Brain microvascular endothelial cell (primary cell): Measurements from ENCODE around the gene ANKRD13A.
A peak's percentile ranks its signal among the peaks of the same experiment; 100 is the strongest.

Experiments used
- DNase-seq: peaks from one replicate; pipeline ENCODE4 v3.0.0-alpha.2; 2020
- H3K27ac ChIP-seq: fragments of 250-450 bp; sonication (Bioruptor Pico); 2 replicates; pipeline ENCODE4 v1.5.1; 2020; ENCODE audit warnings: mild to moderate bottlenecking, moderate library complexity
- H3K27me3 ChIP-seq: fragments of 250-450 bp; sonication (Bioruptor Pico); replicated peaks from 2 replicates; pipeline ENCODE4 v1.5.1; 2020; ENCODE audit warnings: mild to moderate bottlenecking
- H3K36me3 ChIP-seq: fragments of 250-450 bp; sonication (Bioruptor Pico); replicated peaks from 2 replicates; pipeline ENCODE4 v1.5.1; 2020; ENCODE audit warnings: mild to moderate bottlenecking
- H3K4me3 ChIP-seq: 2 replicates; pipeline ENCODE4 v1.5.1; 2011; ENCODE audit warnings: low read depth, mild to moderate bottlenecking, control low read depth, low read length, moderate library complexity
- CTCF ChIP-seq: IDR thresholded peaks from 2 replicates; pipeline ENCODE4 v1.5.1; 2011; ENCODE audit warnings: low read depth, mild to moderate bottlenecking, moderate library complexity, low read length, control low read depth, inconsistent platforms; ENCODE audit errors: missing control alignments
- in situ Hi-C: cut with HindIII; loops from 2 replicates; pipeline ENCODE4 v1.10.0; 2017; ENCODE audit warnings: low sequenced_read_pairs, low pct_ligation_motif_present

ANKRD13A gene

GRCh38 chr12:109999649-109999971, 380 bp downstream of the ANKRD13A start:
- no peaks in the 10 kb centered on the region for H3K27me3 ChIP-seq
- peak overlapping the region; percentile 99 for H3K27ac ChIP-seq
- no peak for TF ChIP-seq CTCF

GRCh38 chr12:109999983-110000505, 814 bp downstream of the ANKRD13A start:
- TF ChIP-seq CTCF, result no peak
- no peak overlapping the region for H3K27ac ChIP-seq
- H3K36me3 ChIP-seq, result peaks cover 5% of the 10 kb centered on the region
- no peak for DNase-seq
- in situ Hi-C loops, result no loop called here
- H3K27me3 ChIP-seq, result no peaks in the 10 kb centered on the region
- H3K4me3 ChIP-seq, result peak overlapping the region; percentile 74

More at GRCh38 chr12:109999649-109999971, 380 bp downstream of the ANKRD13A start:
- peaks cover 5% of the 10 kb centered on the region for H3K36me3 ChIP-seq
- H3K4me3 ChIP-seq, result peak overlapping the region; percentile 74
- no peak for DNase-seq
- in situ Hi-C loops, result no loop called here

GRCh38 chr12:110001596-110001995, 2.4 kb downstream of the ANKRD13A start:
- Histone ChIP-seq H3K36me3 (peaks cover 5% of the 10 kb centered on the region), H3K27ac (peak overlapping the region; percentile 44), H3K4me3 (no peak overlapping the region), H3K27me3 (no peaks in the 10 kb centered on the region)
- TF ChIP-seq CTCF, result no peak
- in situ Hi-C loops, result no loop called here
- peak; percentile 31 for DNase-seq

- no peak for DNase-seq
- H3K27me3 ChIP-seq, result no peaks in the 10 kb centered on the region
- H3K36me3 ChIP-seq, result peaks cover 5% of the 10 kb centered on the region
- no peak overlapping the region for H3K4me3 ChIP-seq
- H3K27ac ChIP-seq, result no peak overlapping the region
- in situ Hi-C loops, result no loop called here
- no peak for TF ChIP-seq CTCF
Observed at GRCh38 chr12:110002676-110003515, 3.7 kb downstream of the ANKRD13A start.

GRCh38 chr12:110004598-110004997, 5.4 kb downstream of the ANKRD13A start:
- DNase-seq, result no peak
- Histone ChIP-seq H3K36me3 (peaks cover 5% of the 10 kb centered on the region), H3K27me3 (no peaks in the 10 kb centered on the region), H3K27ac (no peak overlapping the region), H3K4me3 (no peak overlapping the region)
- no peak for TF ChIP-seq CTCF
- in situ Hi-C loops, result no loop called here
